ENCODE results near the gene TIMM13. TPM values are rescaled to one million over a fixed set of nuclear protein-coding genes. Genes with fewer than 3 reads are reported as not detected.
"Not testable (repeated sequence)": the region's sequence is repeated elsewhere in the genome, so short reads cannot be mapped to it uniquely, and the experiment has no call there.

The TIMM13 gene
- total and polyA plus RNA-seq, 2 donors (not counting 3 experiments of a cell fraction or from before 2014, with no cell fraction given) = 154 to 160 TPM

DNA sequence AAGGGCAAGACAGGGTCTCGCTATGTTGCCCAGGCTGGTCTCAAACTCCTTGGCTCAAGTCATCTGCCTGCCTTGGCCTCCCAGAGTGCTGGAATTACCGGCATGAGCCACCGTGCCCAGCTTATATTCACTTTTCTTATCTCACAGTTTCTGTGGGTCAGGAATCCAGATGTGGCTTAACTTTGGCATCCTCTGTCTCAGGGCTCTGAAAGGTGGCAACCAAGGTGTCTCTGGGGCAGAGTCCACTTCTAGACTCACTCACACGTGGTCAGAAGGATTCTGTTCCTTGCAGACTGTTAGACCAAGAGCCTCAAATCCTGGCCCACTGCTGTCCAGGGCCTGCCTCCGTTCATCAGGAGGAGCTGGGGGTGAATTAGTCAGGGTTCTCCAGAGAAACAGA, 37.0 kb upstream of the TIMM13 start:
- Histone ChIP-seq H3K79me2 (ENCODE audit: control insufficient read depth, insufficient read depth, low read length) (no peaks in the 10 kb centered on the region), H3K27ac (ENCODE audit: insufficient read depth, low read depth, low read length) (no peak overlapping the region), H3K4me3 (replicated peaks in 1 of 3; ENCODE audit: insufficient read depth in 1 of 3, low read depth in 1 of 3, low read length in 3 of 3) (no peak overlapping the region), H3K27me3 (ENCODE audit: control insufficient read depth in 2 of 2, insufficient read depth in 2 of 2, low read length in 2 of 2) (no peaks in the 10 kb centered on the region), H3K9ac (replicated peaks; ENCODE audit: extremely low read depth, insufficient read depth, low read length) (no peak overlapping the region), H3K36me3 (ENCODE audit: control insufficient read depth in 2 of 2, extremely low read depth in 1 of 2, insufficient read depth in 2 of 2, low read length in 2 of 2) (no peaks in the 10 kb centered on the region), H3K4me1 (ENCODE audit: control insufficient read depth, extremely low read depth, insufficient read depth, low read length) (peaks cover 17% of the 10 kb centered on the region), H3K4me2 (ENCODE audit: insufficient read depth, low read length) (no peak overlapping the region), H4K20me1 (replicated peaks; ENCODE audit: control insufficient read depth, extremely low read depth, insufficient read depth, low read length) (no peaks in the 10 kb centered on the region), H2AFZ (ENCODE audit: low read depth, low read length) (no peak overlapping the region), H3K9me1 (replicated peaks; ENCODE audit: control insufficient read depth, extremely low read depth, insufficient read depth, low read length) (no peaks in the 10 kb centered on the region), H3K9me3 (replicated peaks; ENCODE audit: control insufficient read depth, insufficient read depth, low read length) (no peaks in the 10 kb centered on the region)
- BruUV-seq (replicated peaks) = no TSS peak
- peak; percentile 28 for FAIRE-seq
- TF ChIP-seq GATA2 (IDR thresholded peaks at IDR 0.05; ENCODE audit: insufficient read depth, insufficient read length, low read depth, low read length) = no peak
- no peak for TF ChIP-seq MYC (IDR thresholded peaks at IDR 0.05; ENCODE audit: low read depth, low read length)
- TF ChIP-seq EZH2 (IDR thresholded peaks at IDR 0.05; ENCODE audit: borderline replicate concordance, low read depth, low read length, severe bottlenecking) = no peak
- TF ChIP-seq FOS (IDR thresholded peaks at IDR 0.05; ENCODE audit: borderline replicate concordance, insufficient read depth, low read length) = no peak
- TF ChIP-seq, protein P1, sequence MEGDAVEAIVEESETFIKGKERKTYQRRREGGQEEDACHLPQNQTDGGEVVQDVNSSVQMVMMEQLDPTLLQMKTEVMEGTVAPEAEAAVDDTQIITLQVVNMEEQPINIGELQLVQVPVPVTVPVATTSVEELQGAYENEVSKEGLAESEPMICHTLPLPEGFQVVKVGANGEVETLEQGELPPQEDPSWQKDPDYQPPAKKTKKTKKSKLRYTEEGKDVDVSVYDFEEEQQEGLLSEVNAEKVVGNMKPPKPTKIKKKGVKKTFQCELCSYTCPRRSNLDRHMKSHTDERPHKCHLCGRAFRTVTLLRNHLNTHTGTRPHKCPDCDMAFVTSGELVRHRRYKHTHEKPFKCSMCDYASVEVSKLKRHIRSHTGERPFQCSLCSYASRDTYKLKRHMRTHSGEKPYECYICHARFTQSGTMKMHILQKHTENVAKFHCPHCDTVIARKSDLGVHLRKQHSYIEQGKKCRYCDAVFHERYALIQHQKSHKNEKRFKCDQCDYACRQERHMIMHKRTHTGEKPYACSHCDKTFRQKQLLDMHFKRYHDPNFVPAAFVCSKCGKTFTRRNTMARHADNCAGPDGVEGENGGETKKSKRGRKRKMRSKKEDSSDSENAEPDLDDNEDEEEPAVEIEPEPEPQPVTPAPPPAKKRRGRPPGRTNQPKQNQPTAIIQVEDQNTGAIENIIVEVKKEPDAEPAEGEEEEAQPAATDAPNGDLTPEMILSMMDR (IDR thresholded peaks at IDR 0.05; ENCODE audit: extremely low read depth in 1 of 2, insufficient read depth in 1 of 2, low read depth in 1 of 2, low read length in 2 of 2) = no peak
- TF ChIP-seq JUN (IDR thresholded peaks at IDR 0.05; ENCODE audit: borderline replicate concordance, insufficient read depth, insufficient read length, low read depth) = no peak
- TF ChIP-seq POLR2AphosphoS5 (IDR thresholded peaks at IDR 0.05; ENCODE audit: insufficient read depth, low read depth, low read length) = no peak
- TF ChIP-seq, protein P2, sequence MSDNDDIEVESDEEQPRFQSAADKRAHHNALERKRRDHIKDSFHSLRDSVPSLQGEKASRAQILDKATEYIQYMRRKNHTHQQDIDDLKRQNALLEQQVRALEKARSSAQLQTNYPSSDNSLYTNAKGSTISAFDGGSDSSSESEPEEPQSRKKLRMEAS (IDR thresholded peaks at IDR 0.05; ENCODE audit: insufficient read depth, insufficient read length) = no peak
- TF ChIP-seq POLR2A (IDR thresholded peaks at IDR 0.05; ENCODE audit: low read depth, low read length) = no peak
- CTCF ChIA-PET = interaction anchor here (0.6 to 0.7 kb wide), 2 partner anchors 147 to 149 kb away, joined by 3 read pairs; no protein-coding TSS in a partner anchor
- DNase-seq (ENCODE audit: low read depth, low spot score) = no peak
- dilution Hi-C loops (cut with MboI; ENCODE audit: extremely low pct_ligation_motif_present, low sequenced_read_pairs) (no loop called here), intact Hi-C loops (cut with micrococcal nuclease) (no loop called here)
- POLR2A ChIA-PET = interaction anchor here (2.0 kb wide), 1 partner anchor 11 kb away, joined by 9 read pairs; the partner anchor contains the start of gene GADD45B

- H3K9ac ChIP-seq (replicated peaks; ENCODE audit: extremely low read depth, insufficient read depth, low read length); dilution Hi-C loops (cut with MboI; ENCODE audit: extremely low pct_ligation_motif_present, low sequenced_read_pairs); BruUV-seq (replicated peaks); H3K9me1 ChIP-seq (replicated peaks; ENCODE audit: control insufficient read depth, extremely low read depth, insufficient read depth, low read length); H3K79me2 ChIP-seq (ENCODE audit: control insufficient read depth, insufficient read depth, low read length); H3K4me3 ChIP-seq (replicated peaks in 1 of 3; ENCODE audit: insufficient read depth in 1 of 3, low read depth in 1 of 3, low read length in 3 of 3); H3K36me3 ChIP-seq (ENCODE audit: control insufficient read depth in 2 of 2, extremely low read depth in 1 of 2, insufficient read depth in 2 of 2, low read length in 2 of 2); H3K27me3 ChIP-seq (ENCODE audit: control insufficient read depth in 2 of 2, insufficient read depth in 2 of 2, low read length in 2 of 2); FAIRE-seq; H3K27ac ChIP-seq (ENCODE audit: insufficient read depth, low read depth, low read length); DNase-seq (ENCODE audit: low read depth, low spot score); H4K20me1 ChIP-seq (replicated peaks; ENCODE audit: control insufficient read depth, extremely low read depth, insufficient read depth, low read length); H3K9me3 ChIP-seq (replicated peaks; ENCODE audit: control insufficient read depth, insufficient read depth, low read length); H3K4me2 ChIP-seq (ENCODE audit: insufficient read depth, low read length); intact Hi-C loops (cut with micrococcal nuclease): not testable (repeated sequence)
- peaks cover 12% of the 10 kb centered on the region for H3K4me1 ChIP-seq (ENCODE audit: control insufficient read depth, extremely low read depth, insufficient read depth, low read length)
- H2AFZ ChIP-seq (ENCODE audit: low read depth, low read length) = peak overlapping the region; percentile 59
- POLR2A ChIA-PET = interaction anchor here (0.9 to 2.7 kb wide), 3 partner anchors 12 to 155 kb away, joined by 3 to 29 read pairs (median 3); partner anchors contain the start of gene GADD45B
- CTCF ChIA-PET = interaction anchor here (0.8 to 2.0 kb wide), 7 partner anchors 38 to 173 kb away, joined by 3 to 18 read pairs (median 5); no protein-coding TSS in a partner anchor
Observed at GRCh38 chr19:2463694-2464093, 36.3 kb upstream of the TIMM13 start.

Data from endothelial cell of umbilical vein (primary cell).